K562 (cell line): ENCODE data around the gene ZBTB16. TPM values are rescaled to one million over a fixed set of nuclear protein-coding genes. Genes with fewer than 3 reads are reported as not detected.

Experiments
- ARID3B ChIP-seq: fragments of 250-450 bp; sonication (Bioruptor Pico); IDR thresholded peaks from 2 replicates; pipeline ENCODE4 v1.4.0; 2020; ENCODE audit warnings: borderline replicate concordance
- HDAC2 ChIP-seq: fragments of 450-650 bp; IDR thresholded peaks from 2 replicates; pipeline ENCODE4 v1.6.1; 2016; ENCODE audit warnings: mild to moderate bottlenecking
- KAT8 ChIP-seq: fragments of 450-650 bp; IDR thresholded peaks from 2 replicates; pipeline ENCODE4 v1.6.1; 2016; ENCODE audit warnings: low read depth, mild to moderate bottlenecking
- KLF16 ChIP-seq: IDR thresholded peaks from 2 replicates; pipeline ENCODE4 v1.6.1; 2016; ENCODE audit warnings: antibody characterized with exemption
- MAFK ChIP-seq: IDR thresholded peaks from 2 replicates; pipeline ENCODE4 v1.6.1; 2011; ENCODE audit warnings: low read length, improper control_type of control experiment
- PCBP2 ChIP-seq: fragments of 200-400 bp; formaldehyde crosslinking; IDR thresholded peaks from 2 replicates; pipeline ENCODE4 v1.6.1; 2018; ENCODE audit warnings: low read length, low read depth, mild to moderate bottlenecking, moderate library complexity; ENCODE audit not compliant: poor library complexity, severe bottlenecking
- PRDM10 ChIP-seq: fragments of 450-650 bp; IDR thresholded peaks from 2 replicates; pipeline ENCODE4 v1.6.1; 2018; ENCODE audit not compliant: partially characterized antibody
- RBM22 ChIP-seq: fragments of 200-400 bp; formaldehyde crosslinking; IDR thresholded peaks from 2 replicates; pipeline ENCODE4 v1.6.1; 2018; ENCODE audit warnings: low read length, low read depth; ENCODE audit not compliant: poor library complexity, severe bottlenecking
- ZBED1 ChIP-seq: IDR thresholded peaks from 2 replicates; pipeline ENCODE4 v1.6.1; 2014
- ZNF311 ChIP-seq: fragments of 250-450 bp; sonication (Bioruptor Pico); IDR thresholded peaks from 2 replicates; pipeline ENCODE4 v1.4.0; 2020; ENCODE audit warnings: mild to moderate bottlenecking, moderate library complexity
- ZNF316 ChIP-seq: fragments of 450-650 bp; IDR thresholded peaks from 2 replicates; pipeline ENCODE4 v1.6.1; 2016
- ZNF398 ChIP-seq: fragments of 250-450 bp; sonication (Bioruptor Pico); IDR thresholded peaks from 2 replicates; pipeline ENCODE4 v1.8.0; 2021; ENCODE audit warnings: moderate library complexity, mild to moderate bottlenecking, inconsistent platforms
- ZNF668 ChIP-seq: fragments of 250-450 bp; sonication (Bioruptor Pico); IDR thresholded peaks from 2 replicates; pipeline ENCODE4 v1.8.0; 2022; ENCODE audit warnings: mild to moderate bottlenecking, inconsistent platforms
- polyA plus RNA-seq, 8 experiments: library from polyadenylated mRNA; depleted of rRNA in 4 of 8; stranded (reverse) in 5 of 8; unstranded in 3 of 8; fragments of >200 nt; fragmentation: Nextera tagmentation in 2 of 8; fragmentation: Illumina TruSeq in 1 of 8; extraction: Ambion mirVana in 2 of 8; extraction: Trizol in 1 of 8; gene quantifications; 2 replicates each; pipeline versions ENCODE4 v1.2.1 to v1.2.3, GENCODE V29; 2011 to 2014; ENCODE audit warnings: inconsistent platforms in 1 of 8, missing spikeins in 1 of 8
- total RNA-seq, 7 experiments: library from RNA; depleted of rRNA in 6 of 7; stranded (reverse); fragments of >200 nt in 6 of 7; fragmentation: Illumina TruSeq in 2 of 7; extraction: Trizol in 2 of 7; gene quantifications; 2 replicates each; pipeline versions ENCODE4 v1.2.1 to v1.2.3, GENCODE V29; 2011 to 2021; ENCODE audit warnings: low replicate concordance in 1 of 7

Gene ZBTB16
- total and polyA plus RNA-seq, 9 of the 15 experiments (the other 6 are each of a cell fraction or from before 2014, with no cell fraction given) = 0.06 to 0.40 (median 0.24) TPM; not detected in 4

GRCh38 chr11:114242032-114242431, 182.5 kb downstream of the ZBTB16 start (continued):
- TF ChIP-seq MAFK (no peak), ARID3B (CRISPR knock-in tag) (no peak), ZBED1 (no peak), ZNF668 (CRISPR knock-in tag) (no peak), PCBP2 (no peak), KAT8 (no peak), ZNF398 (CRISPR knock-in tag) (no peak), ZNF316 (no peak), RBM22 (no peak), ZNF311 (no peak), KLF16 (no peak), PRDM10 (no peak), HDAC2 (no peak)
